Prostate gland (tissue), 2 donors: Measurements from ENCODE around the gene DGKI. TPM values are rescaled to one million over a fixed set of nuclear protein-coding genes. Genes with fewer than 3 reads are reported as not detected.
"Not testable (repeated sequence)": the region's sequence is repeated elsewhere in the genome, so short reads cannot be mapped to it uniquely, and the experiment has no call there.

Experiments
- DNase-seq: peaks from one replicate; pipeline ENCODE4 v3.0.0-alpha.2; 2019; ENCODE audit warnings: low spot score
- H3K27ac ChIP-seq, 2 donors: fragments of 200-600 bp; sonication (generic); 2 replicates each; pipeline ENCODE4 v1.5.1; 2017 to 2019
- H3K27me3 ChIP-seq: fragments of 200-600 bp; sonication (generic); replicated peaks from 2 replicates; pipeline ENCODE4 v1.5.1; 2019; ENCODE audit not compliant: insufficient read depth
- H3K36me3 ChIP-seq, 2 donors: fragments of 200-600 bp; sonication (generic); 1 replicate in 1 of 2; 2 replicates in 1 of 2; pipeline versions ENCODE4 v1.5.1 to v1.8.1; 2017 to 2019
- H3K4me1 ChIP-seq: fragments of 200-600 bp; sonication (generic); replicated peaks from 2 replicates; pipeline ENCODE4 v1.5.1; 2019
- H3K4me3 ChIP-seq, 2 donors: fragments of 200-600 bp; sonication (generic); 2 replicates each; pipeline ENCODE4 v1.5.1; 2017 to 2019
- H3K9me3 ChIP-seq: fragments of 200-600 bp; sonication (generic); 2 replicates; pipeline ENCODE4 v1.5.1; 2017
- CTCF ChIP-seq, 4 experiments: fragments of 200-600 bp in 2 of 4; fragments of 450-650 bp in 2 of 4; sonication (generic) in 2 of 4; IDR thresholded peaks; 1 replicate in 3 of 4; 2 replicates in 1 of 4; pipeline ENCODE4 v1.5.1; 2016 to 2019; ENCODE audit warnings: antibody characterized with exemption in 4 of 4, mild to moderate bottlenecking in 2 of 4, moderate library complexity in 2 of 4
- POLR2A ChIP-seq: fragments of 450-650 bp; IDR thresholded peaks from one replicate; pipeline ENCODE4 v1.6.1; 2016; ENCODE audit warnings: antibody characterized with exemption, mild to moderate bottlenecking
- POLR2AphosphoS5 ChIP-seq: sonication (generic); formaldehyde crosslinking; IDR thresholded peaks from one replicate; pipeline ENCODE4 v1.6.1; 2017; ENCODE audit warnings: antibody characterized with exemption
- WGBS: methylation state at CpG from one replicate; pipeline ENCODE4 v1.1.5; 2018; 5-methylcytosine and 5-hydroxymethylcytosine counted together
- intact Hi-C: fragments of 100-400 bp; cut with DNase I; formaldehyde crosslinking; loops from one replicate; pipeline ENCODE4 v1.14.2; 2022
- total RNA-seq, 2 donors: library from RNA; depleted of rRNA; stranded (reverse); fragments of >200 nt; gene quantifications; one replicate each; pipeline ENCODE4 v1.1.0, GENCODE V29; 2016

DGKI gene
- total RNA-seq, 2 donors from 2014 or later: 0.32 to 1.5 TPM

GRCh38 chr7:137454246-137454724, 392.5 kb downstream of the DGKI start:
- DNase-seq: no peak
- intact Hi-C loops: loop anchor here (10.0 kb wide), 2 partner anchors 369 to 1649 kb away; no protein-coding TSS in a partner anchor
- WGBS: 2% methylated on average over 5 of the region's 5 CpGs

GRCh38 chr7:137453356-137453755, 393.4 kb downstream of the DGKI start:
- H3K27ac ChIP-seq: no peak overlapping the region
- TF ChIP-seq CTCF (IDR thresholded peaks at IDR 0.05): no peak
- TF ChIP-seq POLR2AphosphoS5: no peak
- TF ChIP-seq POLR2A: no peak

More at GRCh38 chr7:137454246-137454724, 392.5 kb downstream of the DGKI start:
- Histone ChIP-seq H3K4me3 (no peak overlapping the region), H3K4me1 (no peaks in the 10 kb centered on the region), H3K9me3 (no peaks in the 10 kb centered on the region), H3K36me3 (no peaks in the 10 kb centered on the region), H3K27ac (no peak overlapping the region), H3K27me3 (no peaks in the 10 kb centered on the region)
- TF ChIP-seq CTCF (IDR thresholded peaks at IDR 0.05) (peak; percentile 35 to 64 (median 50)), POLR2AphosphoS5 (no peak)

GRCh38 chr7:137449016-137449415, 397.8 kb downstream of the DGKI start:
- DNase-seq: no peak
- H3K9me3 ChIP-seq: no peaks in the 10 kb centered on the region
- intact Hi-C loops: no loop called here
- no peak for TF ChIP-seq POLR2AphosphoS5
- no peak for TF ChIP-seq POLR2A
- TF ChIP-seq CTCF (IDR thresholded peaks at IDR 0.05): no peak
- H3K4me3 ChIP-seq: no peak overlapping the region
- H3K4me1 ChIP-seq: no peaks in the 10 kb centered on the region
- WGBS: 67% methylated on average over 4 of the region's 4 CpGs
- no peak overlapping the region for H3K27ac ChIP-seq
- no peaks in the 10 kb centered on the region for H3K36me3 ChIP-seq
- no peaks in the 10 kb centered on the region for H3K27me3 ChIP-seq

More at GRCh38 chr7:137453356-137453755, 393.4 kb downstream of the DGKI start:
- WGBS: 39% methylated on average over 2 of the region's 2 CpGs
- H3K4me1 ChIP-seq: no peaks in the 10 kb centered on the region
- intact Hi-C loops: loop anchor here (10.0 kb wide), 2 partner anchors 369 to 1649 kb away; no protein-coding TSS in a partner anchor
- H3K4me3 ChIP-seq: no peak overlapping the region
- H3K9me3 ChIP-seq: no peaks in the 10 kb centered on the region
- DNase-seq: no peak
- no peaks in the 10 kb centered on the region for H3K27me3 ChIP-seq
- no peaks in the 10 kb centered on the region for H3K36me3 ChIP-seq

- H3K27me3 ChIP-seq, H3K9me3 ChIP-seq, H3K4me1 ChIP-seq, H3K27ac ChIP-seq, H3K4me3 ChIP-seq, H3K36me3 ChIP-seq, intact Hi-C loops, DNase-seq: not testable (repeated sequence)
- 91% methylated on average over 1 of the region's 1 CpG for WGBS
These were observed 398.2 kb downstream of the DGKI start for GRCh38 chr7:137448572-137448971.

GRCh38 chr7:137446025-137446424, 400.7 kb downstream of the DGKI start:
- Histone ChIP-seq H3K4me3 (no peak overlapping the region), H3K27ac (no peak overlapping the region), H3K9me3 (no peaks in the 10 kb centered on the region), H3K4me1 (no peaks in the 10 kb centered on the region), H3K36me3 (no peaks in the 10 kb centered on the region), H3K27me3 (no peaks in the 10 kb centered on the region)
- no peak for TF ChIP-seq POLR2A
- TF ChIP-seq CTCF (IDR thresholded peaks at IDR 0.05): no peak
- TF ChIP-seq POLR2AphosphoS5: no peak
- intact Hi-C loops: no loop called here
- WGBS: 65% methylated on average over 3 of the region's 3 CpGs
- no peak for DNase-seq
